Motor neuron (in vitro differentiated cells): ENCODE data around the gene EPAS1. TPM values are rescaled to one million over a fixed set of nuclear protein-coding genes. Genes with fewer than 3 reads are reported as not detected.

Source experiments
- ATAC-seq, 8 experiments: fragments of 200-7000 bp; cut with Tn5 transposase; replicated peaks in 6 of 8; 2 replicates each; pipeline ENCODE4 v1.8.0; 2021; ENCODE audit warnings: mild to moderate bottlenecking in 8 of 8, moderate library complexity in 8 of 8
- H3K27ac ChIP-seq, 2 donors: fragments of 250-450 bp; sonication (Bioruptor Pico); 2 replicates each; pipeline ENCODE4 v1.9.0; 2021; ENCODE audit warnings: antibody characterized with exemption in 2 of 2, mild to moderate bottlenecking in 2 of 2, moderate library complexity in 1 of 2
- H3K4me1 ChIP-seq, 2 donors: fragments of 250-450 bp; sonication (Bioruptor Pico); replicated peaks in 1 of 2; 2 replicates each; pipeline ENCODE4 v1.6.1; 2021; ENCODE audit warnings: antibody characterized with exemption in 2 of 2, mild to moderate bottlenecking in 2 of 2, moderate library complexity in 1 of 2
- H3K4me3 ChIP-seq, 5 donors: fragments of 250-450 bp; sonication (Bioruptor Pico); 2 replicates each; pipeline ENCODE4 v1.9.0; 2021; ENCODE audit warnings: antibody characterized with exemption in 5 of 5, mild to moderate bottlenecking in 5 of 5, moderate library complexity in 4 of 5
- WGBS, 10 experiments: fragments of 450-650 bp; shearing (Covaris generic); methylation state at CpG; one replicate each; pipeline ENCODE4 v1.0.0; 2022; 5-methylcytosine and 5-hydroxymethylcytosine counted together
- in situ Hi-C, 9 experiments: fragments of 400-800 bp; cut with MboI; loops; one replicate each; pipeline ENCODE4 v1.15.0; 2021; ENCODE audit warnings: low sequenced_read_pairs in 9 of 9, low pct_unique_long_range_greater_than_20kb in 2 of 9; ENCODE audit not compliant: unreplicated experiment in 9 of 9
- total RNA-seq, 8 experiments: library from RNA; unstranded; fragments of 300-600 nt; gene quantifications; 2 replicates each; pipeline versions ENCODE4 v1.2.3 to v1.2.4, GENCODE V29; 2022

The EPAS1 gene
- total RNA-seq, 8 experiments from 2014 or later: 0.11 to 6.9 (median 1.7) TPM

- Histone ChIP-seq H3K4me1 (peaks cover 7 to 14% of the 10 kb centered on the region in 2 donors), H3K4me3 (peak overlapping the region; percentile 21 to 37 (median 28)), H3K27ac (no peak overlapping the region)
- in situ Hi-C loops: loop anchor here in 1 of 9 experiments (25.0 kb wide), 1 partner anchor 235 kb away; no protein-coding TSS in a partner anchor
- peak in 4 of 8 experiments; percentile 3 to 9 (median 6) for ATAC-seq
- 0 to 6% (median 0%) methylated on average over 5 to 9 of the region's 65 CpGs; no CpG with 5 or more reads in 6 of the 10 experiments for WGBS, 10 experiments
These were observed 502 bp downstream of the EPAS1 start for GRCh38 chr2:46297546-46298271.

GRCh38 chr2:46298272-46298521 lies 990 bp downstream of the EPAS1 start:
- no peak for ATAC-seq
- H3K4me1 ChIP-seq: peaks cover 7 to 14% of the 10 kb centered on the region in 2 donors
- H3K27ac ChIP-seq: no peak overlapping the region
- peak overlapping the region in 2 of 5 donors; percentile 15 to 37 for H3K4me3 ChIP-seq
- in situ Hi-C loops: loop anchor here in 1 of 9 experiments (25.0 kb wide), 1 partner anchor 236 kb away; no protein-coding TSS in a partner anchor
- WGBS, 10 experiments: 0% methylated on average over 1 to 7 of the region's 19 CpGs; no CpG with 5 or more reads in 6 of the 10 experiments

GRCh38 chr2:46298522-46299353 lies 1.5 kb downstream of the EPAS1 start:
- WGBS, 10 experiments: 0 to 10% (median 0%) methylated on average over 2 to 28 of the region's 71 CpGs; no CpG with 5 or more reads in 4 of the 10 experiments
- ATAC-seq: peak in 6 of 8 experiments; percentile 15 to 30 (median 22)
- in situ Hi-C loops: loop anchor here in 1 of 9 experiments (25.0 kb wide), 1 partner anchor 236 kb away; no protein-coding TSS in a partner anchor
- Histone ChIP-seq H3K27ac (no peak overlapping the region), H3K4me1 (peaks cover 7 to 14% of the 10 kb centered on the region in 2 donors), H3K4me3 (peak overlapping the region in 4 of 5 donors; percentile 12 to 37 (median 15))

GRCh38 chr2:46299365-46300263 lies 2.4 kb downstream of the EPAS1 start:
- no peak overlapping the region for H3K27ac ChIP-seq
- in situ Hi-C loops: loop anchor here in 1 of 9 experiments (25.0 kb wide), 1 partner anchor 237 kb away; no protein-coding TSS in a partner anchor
- 0 to 14% (median 3%) methylated on average over 4 to 26 of the region's 40 CpGs; no CpG with 5 or more reads in 2 of the 10 experiments for WGBS, 10 experiments

GRCh38 chr2:46300406-46300832 lies 3.2 kb downstream of the EPAS1 start:
- no peak overlapping the region for H3K4me3 ChIP-seq
- H3K27ac ChIP-seq: no peak overlapping the region
- in situ Hi-C loops: no loop called here
- no peak for ATAC-seq
- 34 to 88% (median 67%) methylated on average over 1 to 6 of the region's 6 CpGs; no CpG with 5 or more reads in 2 of the 10 experiments for WGBS, 10 experiments
- peaks cover 7 to 14% of the 10 kb centered on the region in 2 donors for H3K4me1 ChIP-seq

More at GRCh38 chr2:46299365-46300263, 2.4 kb downstream of the EPAS1 start:
- peak in 5 of 8 experiments; percentile 10 to 40 (median 19) for ATAC-seq
- peaks cover 7 to 14% of the 10 kb centered on the region in 2 donors for H3K4me1 ChIP-seq
- H3K4me3 ChIP-seq: peak overlapping the region in 3 of 5 donors; percentile 12 to 37 (median 15)

GRCh38 chr2:46302005-46302695 lies 4.9 kb downstream of the EPAS1 start:
- 43 to 76% (median 61%) methylated on average over 1 to 4 of the region's 4 CpGs; no CpG with 5 or more reads in 4 of the 10 experiments for WGBS, 10 experiments
- Histone ChIP-seq H3K27ac (no peak overlapping the region), H3K4me3 (no peak overlapping the region), H3K4me1 (peaks cover 7 to 14% of the 10 kb centered on the region in 2 donors)
- in situ Hi-C loops: no loop called here
- no peak for ATAC-seq

- in situ Hi-C loops: no loop called here
- 20 to 100% (median 70%) methylated on average over 1 to 3 of the region's 3 CpGs; no CpG with 5 or more reads in 2 of the 10 experiments for WGBS, 10 experiments
- no peak for ATAC-seq
- Histone ChIP-seq H3K4me1 (peaks cover 7 to 12% of the 10 kb centered on the region in 2 donors), H3K27ac (no peak overlapping the region), H3K4me3 (no peak overlapping the region)
These were observed 6.0 kb downstream of the EPAS1 start for GRCh38 chr2:46303233-46303632.

- Histone ChIP-seq H3K27ac (no peak overlapping the region), H3K4me3 (no peak overlapping the region), H3K4me1 (peaks cover 5 to 6% of the 10 kb centered on the region in 2 donors)
- in situ Hi-C loops: no loop called here
- WGBS, 10 experiments: 60 to 100% (median 80%) methylated on average over 1 to 5 of the region's 5 CpGs; no CpG with 5 or more reads in 1 of the 10 experiments
- ATAC-seq: no peak
These were observed 6.6 kb downstream of the EPAS1 start for GRCh38 chr2:46303822-46304221.

- in situ Hi-C loops: no loop called here
- no peak overlapping the region for H3K27ac ChIP-seq
- 31 to 100% (median 67%) methylated on average over 1 to 3 of the region's 3 CpGs; no CpG with 5 or more reads in 1 of the 10 experiments for WGBS, 10 experiments
- ATAC-seq: no peak
- H3K4me3 ChIP-seq: no peak overlapping the region
- H3K4me1 ChIP-seq: peaks cover under 1 to 2% of the 10 kb centered on the region in 2 donors
These were observed 7.4 kb downstream of the EPAS1 start for GRCh38 chr2:46304635-46305034.

GRCh38 chr2:46305187-46305586 lies 8.0 kb downstream of the EPAS1 start:
- H3K4me1 ChIP-seq: no peaks in the 10 kb centered on the region
- no peak overlapping the region for H3K27ac ChIP-seq
- 60 to 100% (median 84%) methylated on average over 1 to 3 of the region's 3 CpGs for WGBS, 10 experiments
- no peak overlapping the region for H3K4me3 ChIP-seq
- in situ Hi-C loops: no loop called here
- ATAC-seq: no peak

- Histone ChIP-seq H3K27ac (no peak overlapping the region), H3K4me3 (no peak overlapping the region), H3K4me1 (no peaks in the 10 kb centered on the region)
- WGBS, 10 experiments: 74 to 100% (median 88%) methylated on average over 1 to 4 of the region's 4 CpGs; no CpG with 5 or more reads in 4 of the 10 experiments
- no peak for ATAC-seq
- in situ Hi-C loops: no loop called here
These were observed 8.6 kb downstream of the EPAS1 start for GRCh38 chr2:46305767-46306166.
